Measurements from ENCODE around the gene LRRC58. TPM values are rescaled to one million over a fixed set of nuclear protein-coding genes. Genes with fewer than 3 reads are reported as not detected.
A peak's percentile ranks its signal among the peaks of the same experiment; 100 is the strongest.
"Not testable (repeated sequence)": the region's sequence is repeated elsewhere in the genome, so short reads cannot be mapped to it uniquely, and the experiment has no call there.

The LRRC58 gene
- total and polyA plus RNA-seq, 2 donors, result 13.5 to 55.0 TPM

GRCh38 chr3:120323761-120324160 lies 25.4 kb downstream of the LRRC58 start:
- not testable (repeated sequence) for H3K27ac ChIP-seq (ENCODE audit: low read depth); H3K4me1 ChIP-seq (ENCODE audit: insufficient read depth); H3K4me3 ChIP-seq (ENCODE audit: low read depth, low read length); DNase-seq (ENCODE audit: extremely low spot score); H3K36me3 ChIP-seq (ENCODE audit: insufficient read depth)
- 89% methylated on average over 4 of the region's 4 CpGs for WGBS

DNA sequence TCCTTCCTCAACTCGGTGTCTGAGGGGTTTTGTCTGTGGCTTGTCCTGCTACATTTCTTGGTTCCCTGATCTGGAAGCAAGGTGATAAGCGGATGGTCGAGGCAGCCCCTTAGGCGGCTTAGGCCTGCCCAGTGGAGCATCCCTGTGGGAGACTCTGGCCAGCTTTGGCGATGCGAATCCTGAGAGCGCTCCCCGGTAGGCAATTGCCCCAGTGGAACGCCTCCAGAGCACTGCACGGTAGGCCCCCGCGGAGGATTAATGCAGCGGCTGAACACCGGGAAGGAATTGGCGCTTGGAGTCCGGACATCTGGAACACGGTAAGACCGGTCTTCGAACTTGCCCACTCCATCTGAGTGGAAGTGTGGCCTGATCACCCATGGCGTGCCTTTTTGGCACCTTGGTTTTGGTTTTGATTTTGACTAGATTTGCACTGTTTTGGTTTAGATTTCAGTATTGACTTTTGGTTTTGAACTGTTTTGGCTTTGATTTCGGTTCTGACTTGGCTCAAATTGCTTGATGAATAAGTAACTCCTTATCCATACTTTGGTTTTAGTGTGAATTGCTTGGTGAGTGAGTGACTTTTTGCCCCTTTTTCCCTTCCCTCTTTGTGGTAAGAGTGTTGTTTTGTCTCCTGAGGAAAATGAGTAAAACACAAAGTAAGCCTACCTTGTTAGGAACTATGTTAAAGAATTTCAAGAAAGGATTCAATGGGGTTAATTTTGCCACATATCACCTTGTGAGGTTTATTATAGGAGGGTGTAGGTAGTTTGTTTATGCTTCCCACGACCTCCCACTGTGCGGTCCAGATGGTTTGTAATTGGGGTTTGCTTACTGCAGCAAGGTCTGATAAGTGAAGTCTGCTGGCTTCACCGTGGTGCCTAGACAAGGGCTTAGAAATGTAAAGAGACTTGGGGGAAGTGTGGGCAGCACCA lies 37.0 kb downstream of the LRRC58 start:
- H3K27ac ChIP-seq (ENCODE audit: low read depth), result no peak overlapping the region
- no peak for DNase-seq (ENCODE audit: extremely low spot score)
- H3K4me3 ChIP-seq (ENCODE audit: low read depth, low read length), result no peak overlapping the region
- H3K36me3 ChIP-seq (ENCODE audit: insufficient read depth), result no peaks in the 10 kb centered on the region
- H3K4me1 ChIP-seq (ENCODE audit: insufficient read depth), result no peaks in the 10 kb centered on the region
- WGBS, result 92% methylated on average over 24 of the region's 24 CpGs

DNA sequence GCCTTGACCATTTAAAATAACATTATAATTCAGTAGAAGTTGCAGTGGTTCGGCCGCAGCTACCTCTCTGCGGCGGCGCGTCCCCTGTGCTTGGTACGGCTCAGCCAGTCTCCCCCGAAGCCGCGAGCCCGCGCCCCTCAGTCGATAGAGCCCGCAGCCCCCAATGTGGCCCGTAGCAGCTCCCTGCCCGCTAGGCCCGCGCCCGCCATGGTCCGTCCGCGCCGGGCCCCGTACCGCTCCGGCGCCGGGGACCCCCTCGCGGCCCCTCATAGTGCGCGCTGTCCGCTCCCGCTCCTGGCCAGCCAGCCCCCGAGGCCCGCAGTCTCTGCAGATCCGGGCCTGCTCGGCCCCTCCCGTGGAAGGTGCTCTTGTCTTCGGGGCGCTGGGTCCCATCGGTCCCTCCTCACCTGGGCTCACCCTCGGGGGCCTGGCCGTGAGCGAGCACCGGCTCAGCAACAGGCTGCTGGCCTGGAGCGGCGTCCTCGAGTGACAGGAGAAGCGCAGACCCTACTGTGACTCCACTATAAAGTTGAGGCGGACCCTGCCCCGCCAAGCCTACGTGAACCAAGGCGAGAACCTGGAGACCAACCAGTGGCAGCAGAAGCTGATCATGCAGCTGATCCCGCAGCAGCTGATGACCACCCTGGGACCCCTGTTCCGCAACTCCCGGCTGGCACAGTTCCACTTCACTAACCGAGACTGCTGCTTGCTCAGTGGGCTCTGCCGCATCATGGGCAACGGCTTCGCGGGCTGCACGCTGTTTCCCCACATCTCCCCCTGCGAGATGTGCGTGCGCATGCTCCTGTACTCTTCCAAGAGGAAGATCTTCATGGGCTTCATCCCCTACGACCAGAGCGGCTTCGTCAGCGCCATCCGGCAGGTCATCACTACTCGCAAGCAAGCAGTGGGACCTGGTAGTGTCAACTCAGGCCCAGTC lies 42.4 kb downstream of the LRRC58 start:
- DNase-seq (ENCODE audit: extremely low spot score), result no peak
- Histone ChIP-seq H3K27ac (ENCODE audit: low read depth) (no peak overlapping the region), H3K36me3 (ENCODE audit: insufficient read depth) (no peaks in the 10 kb centered on the region), H3K4me1 (ENCODE audit: insufficient read depth) (no peaks in the 10 kb centered on the region), H3K4me3 (ENCODE audit: low read depth, low read length) (no peak overlapping the region)
- WGBS, result 74% methylated on average over 66 of the region's 72 CpGs

DNA sequence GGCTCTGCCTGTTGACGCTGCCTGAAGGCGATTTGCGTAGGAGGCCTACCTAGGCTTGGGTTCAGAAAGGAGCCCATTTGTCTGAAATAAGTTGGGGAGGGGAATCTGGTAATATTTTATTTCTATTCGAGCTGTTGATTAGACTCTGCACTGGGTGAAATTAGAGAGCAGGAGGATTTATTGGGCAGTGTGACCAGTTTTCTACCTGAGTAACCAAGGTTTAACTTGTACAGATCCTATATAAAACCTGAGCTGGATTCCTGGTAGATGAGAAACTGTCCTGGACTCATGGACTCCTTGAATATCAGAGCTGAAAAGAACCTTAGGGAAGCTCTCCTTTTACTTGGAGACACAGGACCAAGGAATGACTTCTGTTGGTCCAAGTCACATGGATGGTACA lies 44.5 kb downstream of the LRRC58 start:
- WGBS, result 90% methylated on average over 4 of the region's 4 CpGs
- H3K27ac ChIP-seq (ENCODE audit: low read depth), result no peak overlapping the region

GRCh38 chr3:120302361-120302760 lies 46.8 kb downstream of the LRRC58 start:
- Histone ChIP-seq H3K4me1 (ENCODE audit: insufficient read depth) (no peaks in the 10 kb centered on the region), H3K4me3 (ENCODE audit: low read depth, low read length) (no peak overlapping the region), H3K36me3 (ENCODE audit: insufficient read depth) (no peaks in the 10 kb centered on the region), H3K27ac (ENCODE audit: low read depth) (no peak overlapping the region)
- 50% methylated on average over 5 of the region's 5 CpGs for WGBS
- DNase-seq (ENCODE audit: extremely low spot score), result no peak

More for the DNA sequence above, 44.5 kb downstream of the LRRC58 start:
- Histone ChIP-seq H3K4me3 (ENCODE audit: low read depth, low read length) (no peak overlapping the region), H3K36me3 (ENCODE audit: insufficient read depth) (no peaks in the 10 kb centered on the region), H3K4me1 (ENCODE audit: insufficient read depth) (no peaks in the 10 kb centered on the region)
- DNase-seq (ENCODE audit: extremely low spot score), result peak; percentile 33

- 84% methylated on average over 3 of the region's 3 CpGs for WGBS
Observed at GRCh38 chr3:120300971-120301370, 48.2 kb downstream of the LRRC58 start.

GRCh38 chr3:120299403-120299802 lies 49.8 kb downstream of the LRRC58 start:
- DNase-seq (ENCODE audit: extremely low spot score), result no peak
- Histone ChIP-seq H3K4me1 (ENCODE audit: insufficient read depth) (no peaks in the 10 kb centered on the region), H3K27ac (ENCODE audit: low read depth) (no peak overlapping the region), H3K36me3 (ENCODE audit: insufficient read depth) (no peaks in the 10 kb centered on the region), H3K4me3 (ENCODE audit: low read depth, low read length) (no peak overlapping the region)

More at GRCh38 chr3:120300971-120301370, 48.2 kb downstream of the LRRC58 start:
- H3K36me3 ChIP-seq (ENCODE audit: insufficient read depth), result no peaks in the 10 kb centered on the region
- no peaks in the 10 kb centered on the region for H3K4me1 ChIP-seq (ENCODE audit: insufficient read depth)
- H3K4me3 ChIP-seq (ENCODE audit: low read depth, low read length), result no peak overlapping the region
- no peak for DNase-seq (ENCODE audit: extremely low spot score)
- no peak overlapping the region for H3K27ac ChIP-seq (ENCODE audit: low read depth)

DNA sequence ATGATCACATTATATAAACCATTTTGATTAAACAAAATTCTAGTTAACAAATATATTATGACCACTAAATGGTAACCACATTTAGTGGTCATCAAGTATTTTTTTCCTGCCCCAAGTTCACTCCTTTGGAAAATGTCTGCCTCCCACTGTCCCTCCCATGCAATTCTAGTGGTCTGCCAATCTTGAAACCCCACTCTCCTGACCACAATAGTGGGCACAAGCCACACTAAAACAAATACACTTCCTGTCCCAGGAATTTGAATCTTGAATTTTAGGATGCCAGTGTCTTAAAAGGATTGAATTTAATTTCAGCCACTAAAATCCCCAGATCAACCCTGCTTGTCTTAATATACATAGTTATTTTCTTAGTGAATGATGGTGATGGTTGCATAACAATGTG lies 50.2 kb downstream of the LRRC58 start:
- H3K4me1 ChIP-seq (ENCODE audit: insufficient read depth), result no peaks in the 10 kb centered on the region
- no peak overlapping the region for H3K4me3 ChIP-seq (ENCODE audit: low read depth, low read length)
- no peaks in the 10 kb centered on the region for H3K36me3 ChIP-seq (ENCODE audit: insufficient read depth)
- H3K27ac ChIP-seq (ENCODE audit: low read depth), result no peak overlapping the region
- DNase-seq (ENCODE audit: extremely low spot score), result no peak

- 65% methylated on average over 2 of the region's 2 CpGs for WGBS
- H3K4me3 ChIP-seq (ENCODE audit: low read depth, low read length); H3K36me3 ChIP-seq (ENCODE audit: insufficient read depth); H3K27ac ChIP-seq (ENCODE audit: low read depth); DNase-seq (ENCODE audit: extremely low spot score); H3K4me1 ChIP-seq (ENCODE audit: insufficient read depth): not testable (repeated sequence)
Observed at GRCh38 chr3:120291552-120291951, 57.6 kb downstream of the LRRC58 start.

GRCh38 chr3:120289636-120290035 lies 59.5 kb downstream of the LRRC58 start:
- no peak overlapping the region for H3K27ac ChIP-seq (ENCODE audit: low read depth)
- no peak for DNase-seq (ENCODE audit: extremely low spot score)
- H3K4me3 ChIP-seq (ENCODE audit: low read depth, low read length), result no peak overlapping the region
- H3K36me3 ChIP-seq (ENCODE audit: insufficient read depth), result peaks cover 1% of the 10 kb centered on the region
- WGBS, result 86% methylated on average over 16 of the region's 16 CpGs
- H3K4me1 ChIP-seq (ENCODE audit: insufficient read depth), result peaks cover 2% of the 10 kb centered on the region

- DNase-seq (ENCODE audit: extremely low spot score), result no peak
- Histone ChIP-seq H3K4me3 (ENCODE audit: low read depth, low read length) (no peak overlapping the region), H3K27ac (ENCODE audit: low read depth) (no peak overlapping the region), H3K4me1 (ENCODE audit: insufficient read depth) (peaks cover 2% of the 10 kb centered on the region), H3K36me3 (ENCODE audit: insufficient read depth) (no peaks in the 10 kb centered on the region)
- 62% methylated on average over 2 of the region's 2 CpGs for WGBS
Observed at GRCh38 chr3:120286465-120286864, 62.7 kb downstream of the LRRC58 start.

GRCh38 chr3:120285508-120285841 lies 63.7 kb downstream of the LRRC58 start:
- no peak for DNase-seq (ENCODE audit: extremely low spot score)
- no peak overlapping the region for H3K27ac ChIP-seq (ENCODE audit: low read depth)
- H3K4me1 ChIP-seq (ENCODE audit: insufficient read depth), result peaks cover 2% of the 10 kb centered on the region
- 25% methylated on average over 15 of the region's 15 CpGs for WGBS
- H3K4me3 ChIP-seq (ENCODE audit: low read depth, low read length), result peak overlapping the region; percentile 60
- no peaks in the 10 kb centered on the region for H3K36me3 ChIP-seq (ENCODE audit: insufficient read depth)

- Histone ChIP-seq H3K4me1 (ENCODE audit: insufficient read depth) (peaks cover 2% of the 10 kb centered on the region), H3K36me3 (ENCODE audit: insufficient read depth) (no peaks in the 10 kb centered on the region), H3K27ac (ENCODE audit: low read depth) (no peak within 1 kb of the TSS), H3K4me3 (ENCODE audit: low read depth, low read length) (peak within 1 kb of the TSS; percentile 60)
- DNase-seq (ENCODE audit: extremely low spot score), result no peak
- WGBS, result 3% methylated on average over 72 of the region's 72 CpGs
Observed at GRCh38 chr3:120284747-120285507, 64.2 kb downstream of the LRRC58 start, which contains the start of gene GPR156. TSS of gene GPR156 (minus strand) at chr3:120285222. CDS start at chr3:120244098, 41,124 bp downstream.

Measured in urinary bladder (tissue), 4 donors.